ENCODE data around the gene PRPS2.

PRPS2 gene

GRCh38 chrX:12799118-12799517 lies 7.9 kb downstream of the PRPS2 start:
- TF ChIP-seq CTCF (IDR thresholded peaks at IDR 0.05; ENCODE audit: low read depth, low read length) = no peak
- H3K4me3 ChIP-seq (ENCODE audit: low read depth, low read length) = no peak overlapping the region
- no peak for DNase-seq (ENCODE audit: low read depth)

GRCh38 chrX:12802741-12803140 lies 11.5 kb downstream of the PRPS2 start:
- no peak for TF ChIP-seq CTCF (IDR thresholded peaks at IDR 0.05; ENCODE audit: low read depth, low read length)
- no peak for TF ChIP-seq MYC (IDR thresholded peaks at IDR 0.05; ENCODE audit: low read depth, low read length)
- TF ChIP-seq POLR2A (IDR thresholded peaks at IDR 0.05; ENCODE audit: extremely low read depth, insufficient read length) = no peak
- no peak for TF ChIP-seq MAX (IDR thresholded peaks at IDR 0.05; ENCODE audit: low read depth, low read length)
- H3K4me3 ChIP-seq (ENCODE audit: low read depth, low read length) = no peak overlapping the region
- peak; percentile 13 for DNase-seq (ENCODE audit: low read depth)

GRCh38 chrX:12804655-12805054 lies 13.4 kb downstream of the PRPS2 start:
- no peak overlapping the region for H3K4me3 ChIP-seq (ENCODE audit: low read depth, low read length)
- no peak for DNase-seq (ENCODE audit: low read depth)
- TF ChIP-seq CTCF (IDR thresholded peaks at IDR 0.05; ENCODE audit: low read depth, low read length) (no peak), MYC (IDR thresholded peaks at IDR 0.05; ENCODE audit: low read depth, low read length) (no peak)

GRCh38 chrX:12805333-12805732 lies 14.1 kb downstream of the PRPS2 start:
- DNase-seq (ENCODE audit: low read depth) = no peak
- no peak overlapping the region for H3K4me3 ChIP-seq (ENCODE audit: low read depth, low read length)
- TF ChIP-seq MYC (IDR thresholded peaks at IDR 0.05; ENCODE audit: low read depth, low read length) (no peak), MAX (IDR thresholded peaks at IDR 0.05; ENCODE audit: low read depth, low read length) (no peak), CTCF (IDR thresholded peaks at IDR 0.05; ENCODE audit: low read depth, low read length) (no peak), POLR2A (IDR thresholded peaks at IDR 0.05; ENCODE audit: extremely low read depth, insufficient read length) (no peak)

GRCh38 chrX:12811658-12812057 lies 20.4 kb downstream of the PRPS2 start:
- no peak overlapping the region for H3K4me3 ChIP-seq (ENCODE audit: low read depth, low read length)
- no peak for DNase-seq (ENCODE audit: low read depth)
- no peak for TF ChIP-seq CTCF (IDR thresholded peaks at IDR 0.05; ENCODE audit: low read depth, low read length)

GRCh38 chrX:12814420-12814819 lies 23.2 kb downstream of the PRPS2 start:
- TF ChIP-seq MAX (IDR thresholded peaks at IDR 0.05; ENCODE audit: low read depth, low read length) (no peak), POLR2A (IDR thresholded peaks at IDR 0.05; ENCODE audit: extremely low read depth, insufficient read length) (no peak), MYC (IDR thresholded peaks at IDR 0.05; ENCODE audit: low read depth, low read length) (no peak), CTCF (IDR thresholded peaks at IDR 0.05; ENCODE audit: low read depth, low read length) (peak; percentile 27)
- peak; percentile 52 for DNase-seq (ENCODE audit: low read depth)
- H3K4me3 ChIP-seq (ENCODE audit: low read depth, low read length) = no peak overlapping the region

All from NB4 (cell line).